Neuronal stem cell (in vitro differentiated cells): ENCODE measurements around the gene OCIAD1.

Experiments used
- DNase-seq: peaks from one replicate; pipeline ENCODE4 v3.0.0-alpha.2; 2013; ENCODE audit warnings: low spot score
- H2AFZ ChIP-seq: one replicate; pipeline ENCODE4 v1.6.1; 2013; ENCODE audit warnings: mild to moderate bottlenecking, low read length, inconsistent platforms
- H2AK5ac ChIP-seq: 2 replicates; pipeline ENCODE4 v1.6.1; 2013; ENCODE audit warnings: low read depth, mild to moderate bottlenecking, inconsistent platforms, low read length, moderate library complexity, mixed read lengths
- H2BK120ac ChIP-seq: 2 replicates; pipeline ENCODE4 v1.6.1; 2013; ENCODE audit warnings: low read depth, mild to moderate bottlenecking, inconsistent platforms, low read length, moderate library complexity, mixed read lengths
- H2BK12ac ChIP-seq: one replicate; pipeline ENCODE4 v1.6.1; 2013; ENCODE audit warnings: low read length, inconsistent platforms
- H2BK15ac ChIP-seq: 2 replicates; pipeline ENCODE4 v1.6.1; 2013; ENCODE audit warnings: mild to moderate bottlenecking, low read length, inconsistent platforms, mixed read lengths
- H2BK5ac ChIP-seq: one replicate; pipeline ENCODE4 v1.6.1; 2013; ENCODE audit warnings: inconsistent platforms, mild to moderate bottlenecking, low read length, moderate library complexity
- H3K14ac ChIP-seq: one replicate; pipeline ENCODE4 v1.6.1; 2013; ENCODE audit warnings: low read length, inconsistent platforms
- H3K18ac ChIP-seq: 2 replicates; pipeline ENCODE4 v1.6.1; 2013; ENCODE audit warnings: low read length, inconsistent platforms
- H3K23ac ChIP-seq: 2 replicates; pipeline ENCODE4 v1.6.1; 2013; ENCODE audit warnings: low read depth, mild to moderate bottlenecking, mixed read lengths, low read length, inconsistent platforms; ENCODE audit not compliant: poor library complexity
- H3K27ac ChIP-seq: replicated peaks from 3 replicates; pipeline ENCODE4 v1.5.1; 2013; ENCODE audit warnings: low read length, inconsistent platforms
- H3K27me3 ChIP-seq, 3 experiments: 2 replicates each; pipeline ENCODE4 v1.6.1; 2013; ENCODE audit warnings: low read length in 3 of 3, mild to moderate bottlenecking in 2 of 3, inconsistent platforms in 1 of 3, low read depth in 1 of 3, mixed read lengths in 1 of 3, moderate library complexity in 1 of 3; ENCODE audit not compliant: control insufficient read depth in 3 of 3, insufficient read depth in 3 of 3
- H3K36me3 ChIP-seq, 2 donors: replicated peaks in 1 of 2; 2 replicates each; pipeline ENCODE4 v1.6.1; 2013; ENCODE audit warnings: low read length in 2 of 2; ENCODE audit not compliant: control insufficient read depth in 2 of 2, insufficient read depth in 2 of 2
- H3K4ac ChIP-seq: 2 replicates; pipeline ENCODE4 v1.6.1; 2013; ENCODE audit warnings: inconsistent platforms, mild to moderate bottlenecking, low read length, moderate library complexity
- H3K4me1 ChIP-seq, 2 donors: 1 replicate in 1 of 2; 2 replicates in 1 of 2; pipeline ENCODE4 v1.6.1; 2013; ENCODE audit warnings: low read length in 2 of 2, low read depth in 1 of 2; ENCODE audit not compliant: control insufficient read depth in 2 of 2, insufficient read depth in 1 of 2
- H3K4me2 ChIP-seq: one replicate; pipeline ENCODE4 v1.6.1; 2013; ENCODE audit warnings: mild to moderate bottlenecking, low read length, inconsistent platforms; ENCODE audit not compliant: insufficient read depth, poor library complexity, severe bottlenecking
- H3K4me3 ChIP-seq, 2 donors: 2 replicates each; pipeline ENCODE4 v1.5.1; 2013; ENCODE audit warnings: low read length in 2 of 2, mild to moderate bottlenecking in 2 of 2, inconsistent platforms in 1 of 2, moderate library complexity in 1 of 2
- H3K79me1 ChIP-seq: one replicate; pipeline ENCODE4 v1.6.1; 2013; ENCODE audit warnings: low read depth, mild to moderate bottlenecking, inconsistent platforms, low read length, moderate library complexity
- H3K9ac ChIP-seq: one replicate; pipeline ENCODE4 v1.6.1; 2013; ENCODE audit warnings: mild to moderate bottlenecking, low read depth, low read length, inconsistent platforms; ENCODE audit not compliant: poor library complexity
- H3K9me3 ChIP-seq, 2 donors: replicated peaks in 1 of 2; 2 replicates each; pipeline versions ENCODE3 to v1.6.1; 2013; ENCODE audit warnings: low read length in 2 of 2, mild to moderate bottlenecking in 2 of 2, inconsistent platforms in 1 of 2, low read depth in 1 of 2, mixed read lengths in 1 of 2, moderate library complexity in 1 of 2; ENCODE audit not compliant: control insufficient read depth in 2 of 2, insufficient read depth in 1 of 2
- H4K8ac ChIP-seq: one replicate; pipeline ENCODE4 v1.6.1; 2013; ENCODE audit warnings: low read depth, mild to moderate bottlenecking, inconsistent platforms, low read length, moderate library complexity
- H4K91ac ChIP-seq: one replicate; pipeline ENCODE4 v1.6.1; 2013; ENCODE audit warnings: low read length, low read depth, mild to moderate bottlenecking, inconsistent platforms; ENCODE audit not compliant: poor library complexity
- whole genome bisulfite sequencing, 2 donors: extraction: QIAGEN DNeasy Blood & Tissue Kit; methylation state at CpG; one replicate each; pipeline ENCODE4 v1.1.7; 2013; ENCODE audit warnings: missing lambda C conversion rate in 2 of 2, mixed read lengths in 1 of 2; ENCODE audit not compliant: insufficient read length in 2 of 2, insufficient replicate concordance in 1 of 2; ENCODE audit errors: extremely low coverage in 2 of 2; 5-methylcytosine and 5-hydroxymethylcytosine counted together

OCIAD1 gene

DNA sequence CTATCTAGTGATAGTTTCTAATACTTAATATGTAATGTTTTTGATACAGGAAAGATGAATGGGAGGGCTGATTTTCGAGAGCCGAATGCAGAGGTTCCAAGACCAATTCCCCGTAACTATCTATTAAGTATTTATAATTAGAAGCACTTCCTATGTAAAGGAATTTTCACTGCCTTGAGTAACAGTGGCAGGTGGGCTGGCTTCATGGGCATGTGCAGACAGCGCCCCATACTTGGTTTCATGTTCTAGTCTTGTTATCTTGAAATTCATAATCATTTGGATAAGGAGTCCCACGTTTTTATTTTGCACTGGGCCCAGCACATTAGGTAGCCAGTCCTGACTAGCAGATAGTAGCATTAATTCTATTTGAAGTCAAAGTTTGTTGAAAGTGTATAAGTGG, 1.7 kb downstream of the OCIAD1 start:
- Histone ChIP-seq H3K27ac (no peak overlapping the region), H4K91ac (no peak overlapping the region), H3K4me1 (peaks cover 2 to 6% of the 10 kb centered on the region in 2 donors), H3K9me3 (no peaks in the 10 kb centered on the region), H3K4ac (no peak overlapping the region), H3K4me3 (peak overlapping the region in 1 of 2 donors; percentile 91), H2BK15ac (no peak overlapping the region), H2AFZ (no peak overlapping the region), H2BK5ac (no peak overlapping the region), H2AK5ac (no peak overlapping the region), H3K23ac (no peak overlapping the region), H3K18ac (no peak overlapping the region), H3K9ac (no peak overlapping the region), H4K8ac (no peak overlapping the region), H3K4me2 (no peak overlapping the region), H2BK12ac (no peak overlapping the region), H3K14ac (no peak overlapping the region), H3K36me3 (peaks cover 9 to 53% of the 10 kb centered on the region in 2 donors), H3K79me1 (no peaks in the 10 kb centered on the region), H2BK120ac (no peak overlapping the region), H3K27me3 (no peaks in the 10 kb centered on the region)
- DNase-seq = no peak
- WGBS, 2 donors = no CpG with 5 or more reads among the region's 5 CpGs

DNA sequence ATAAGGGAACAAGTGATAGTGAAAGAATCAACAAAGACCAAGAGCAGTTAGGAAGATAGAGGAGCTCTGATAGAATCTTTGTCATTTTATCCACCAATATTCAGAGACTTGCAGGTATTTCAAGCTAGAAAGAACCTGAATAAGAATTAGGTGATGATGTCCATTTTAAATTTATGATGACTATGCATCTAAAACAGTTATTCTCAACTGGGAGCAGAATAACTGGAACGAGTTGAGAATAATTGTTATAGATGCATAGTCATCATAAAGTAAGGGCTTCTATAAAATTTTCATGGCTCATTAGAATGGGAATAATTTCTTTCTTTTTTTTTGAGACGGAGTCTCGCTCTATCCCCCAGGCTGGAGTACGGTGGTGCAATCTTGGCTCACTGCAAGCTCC, 5.8 kb downstream of the OCIAD1 start:
- Histone ChIP-seq H3K4ac (no peak overlapping the region), H2BK15ac (no peak overlapping the region), H3K27ac (no peak overlapping the region), H4K8ac (no peak overlapping the region), H2AFZ (no peak overlapping the region), H3K18ac (no peak overlapping the region), H2BK12ac (no peak overlapping the region), H3K9me3 (no peaks in the 10 kb centered on the region), H3K14ac (no peak overlapping the region), H4K91ac (no peak overlapping the region), H3K36me3 (peaks cover 9 to 93% of the 10 kb centered on the region in 2 donors), H2BK120ac (no peak overlapping the region), H3K4me1 (peaks cover 0 to 3% of the 10 kb centered on the region in 2 donors), H2AK5ac (no peak overlapping the region), H3K79me1 (no peaks in the 10 kb centered on the region), H3K9ac (no peak overlapping the region), H3K23ac (no peak overlapping the region), H2BK5ac (no peak overlapping the region), H3K4me2 (no peak overlapping the region), H3K27me3 (no peaks in the 10 kb centered on the region), H3K4me3 (no peak overlapping the region)
- no CpG with 5 or more reads among the region's 4 CpGs for WGBS, 2 donors
- no peak for DNase-seq

DNA sequence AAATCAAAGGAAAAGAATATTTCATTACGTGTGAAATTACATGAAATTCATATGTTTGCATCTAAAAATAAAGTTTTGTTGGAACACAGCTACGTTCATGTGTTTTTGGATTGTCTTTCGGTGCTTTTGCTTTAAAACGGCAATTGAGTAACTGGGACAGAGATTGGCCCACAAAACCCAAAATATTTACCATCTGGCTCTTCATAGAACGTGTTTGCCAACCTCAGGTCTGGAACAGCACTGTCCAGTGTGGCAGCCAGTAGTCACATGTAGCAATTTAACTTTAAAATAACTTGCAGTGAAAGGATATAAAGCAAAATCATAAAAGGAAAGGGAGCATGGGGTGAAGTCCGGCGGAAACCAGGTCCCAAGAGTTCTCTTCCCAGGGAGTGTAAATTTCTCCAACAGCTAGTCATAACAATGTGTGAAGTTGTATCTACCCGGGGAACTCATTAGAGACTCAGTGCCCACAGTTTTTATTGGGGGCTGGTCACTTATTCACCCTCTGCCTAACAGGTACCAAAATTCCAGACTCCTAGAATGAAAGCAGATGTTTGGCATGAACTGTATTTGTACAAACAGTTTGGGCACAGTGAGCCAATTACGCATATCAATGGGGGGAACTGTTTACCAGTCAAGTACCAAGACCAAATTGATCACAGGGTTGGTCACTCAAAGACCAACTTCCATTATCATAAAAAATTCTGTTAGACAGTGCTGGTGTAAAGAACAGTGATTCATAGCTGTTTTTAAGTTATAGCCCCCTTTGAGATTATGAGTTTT, 10.3 kb downstream of the OCIAD1 start:
- H3K4me1 ChIP-seq = no peaks in the 10 kb centered on the region
- H3K18ac ChIP-seq = no peak overlapping the region
- no peak overlapping the region for H3K23ac ChIP-seq
- H2BK12ac ChIP-seq = no peak overlapping the region
- no peak overlapping the region for H3K14ac ChIP-seq
- no peak overlapping the region for H2BK120ac ChIP-seq
- peaks cover 0 to 99% of the 10 kb centered on the region in 2 donors for H3K36me3 ChIP-seq
- no peak overlapping the region for H2AFZ ChIP-seq
- no peak overlapping the region for H2BK15ac ChIP-seq
- H4K91ac ChIP-seq = no peak overlapping the region
- H3K27me3 ChIP-seq = no peaks in the 10 kb centered on the region
- no CpG with 5 or more reads among the region's 9 CpGs for WGBS, 2 donors
- H3K79me1 ChIP-seq = no peaks in the 10 kb centered on the region
- H3K9me3 ChIP-seq = no peaks in the 10 kb centered on the region
- no peak overlapping the region for H3K9ac ChIP-seq
- H3K4me3 ChIP-seq = no peak overlapping the region
- H2AK5ac ChIP-seq = no peak overlapping the region
- no peak overlapping the region for H3K4me2 ChIP-seq
- no peak overlapping the region for H4K8ac ChIP-seq
- no peak overlapping the region for H3K4ac ChIP-seq
- H2BK5ac ChIP-seq = no peak overlapping the region
- H3K27ac ChIP-seq = no peak overlapping the region
- no peak for DNase-seq

DNA sequence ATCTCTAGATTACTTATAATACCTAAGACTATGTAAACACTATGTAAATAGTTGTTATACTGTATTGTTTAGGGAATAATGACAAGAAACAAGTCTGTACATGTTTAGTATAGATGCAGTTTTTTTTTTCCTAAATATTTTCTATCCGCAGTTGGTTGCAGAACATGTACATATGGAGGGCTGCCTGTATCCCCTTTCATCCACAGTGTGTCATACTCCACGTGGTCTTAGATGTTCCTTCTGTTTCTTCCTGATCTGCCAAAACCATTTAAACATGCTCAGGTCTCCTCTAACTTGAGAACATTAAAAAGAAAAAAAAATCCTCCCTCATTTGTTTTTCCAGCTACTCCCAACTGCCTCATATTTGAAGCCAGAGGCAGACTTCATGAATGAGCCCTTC, 14.0 kb downstream of the OCIAD1 start:
- no peak overlapping the region for H3K18ac ChIP-seq
- WGBS, 2 donors = no CpG with 5 or more reads among the region's 2 CpGs
- H3K4me1 ChIP-seq = no peaks in the 10 kb centered on the region
- no peaks in the 10 kb centered on the region for H3K79me1 ChIP-seq
- no peak overlapping the region for H3K4ac ChIP-seq
- no peak overlapping the region for H2AFZ ChIP-seq
- H3K9me3 ChIP-seq = peaks cover 0 to 4% of the 10 kb centered on the region in 2 donors
- no peak overlapping the region for H3K4me2 ChIP-seq
- no peak overlapping the region for H2BK120ac ChIP-seq
- H2BK15ac ChIP-seq = no peak overlapping the region
- no peak overlapping the region for H4K91ac ChIP-seq
- no peak overlapping the region for H3K14ac ChIP-seq
- DNase-seq = no peak
- no peak overlapping the region for H2AK5ac ChIP-seq
- H3K27me3 ChIP-seq = no peaks in the 10 kb centered on the region
- H3K9ac ChIP-seq = no peak overlapping the region
- H3K27ac ChIP-seq = no peak overlapping the region
- no peak overlapping the region for H4K8ac ChIP-seq
- H3K36me3 ChIP-seq = peaks cover 0 to 99% of the 10 kb centered on the region in 2 donors
- no peak overlapping the region for H2BK5ac ChIP-seq
- H2BK12ac ChIP-seq = no peak overlapping the region
- no peak overlapping the region for H3K23ac ChIP-seq
- H3K4me3 ChIP-seq = no peak overlapping the region
